Islet precursor cell (in vitro differentiated cells): ENCODE measurements around the gene KCNT1.
A peak's percentile ranks its signal among the peaks of the same experiment; 100 is the strongest.
"Not testable (repeated sequence)": the region's sequence is repeated elsewhere in the genome, so short reads cannot be mapped to it uniquely, and the experiment has no call there.

Experiments
- DNase-seq: peaks from one replicate; pipeline ENCODE4 v3.0.0-alpha.2; 2018

The KCNT1 gene

GRCh38 chr9:135701959-135702721, at the start of gene KCNT1:
TSS of gene KCNT1 (plus strand) at chr9:135702185. CDS start at chr9:135702259, 74 bp downstream.
- peak; percentile 79 for DNase-seq

- DNase-seq = no peak
Observed at GRCh38 chr9:135655317-135655716, 46.7 kb upstream of the KCNT1 start.

GRCh38 chr9:135657416-135657815, 44.6 kb upstream of the KCNT1 start:
- DNase-seq = no peak

DNA sequence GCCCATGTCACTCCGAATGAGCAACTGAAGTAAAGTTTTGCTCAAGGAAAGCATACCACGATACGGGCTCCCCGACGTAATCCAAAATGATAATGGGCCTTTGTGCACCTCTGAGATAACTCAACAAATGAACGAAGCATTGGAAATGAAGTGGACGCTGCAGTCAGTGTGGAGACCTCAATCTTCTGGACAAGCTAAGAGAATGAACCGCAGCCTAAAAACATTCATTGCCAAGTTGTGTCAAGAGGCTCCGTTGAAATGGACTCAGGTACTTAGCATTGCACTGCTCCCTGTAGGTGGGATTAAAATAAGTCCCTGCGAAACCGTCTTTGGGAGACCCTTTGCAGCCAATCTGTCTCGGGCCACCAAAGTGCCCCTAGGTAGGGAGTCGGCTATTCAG, 42.7 kb upstream of the KCNT1 start:
- no peak for DNase-seq

GRCh38 chr9:135660407-135660806, 41.6 kb upstream of the KCNT1 start:
- DNase-seq = no peak

DNA sequence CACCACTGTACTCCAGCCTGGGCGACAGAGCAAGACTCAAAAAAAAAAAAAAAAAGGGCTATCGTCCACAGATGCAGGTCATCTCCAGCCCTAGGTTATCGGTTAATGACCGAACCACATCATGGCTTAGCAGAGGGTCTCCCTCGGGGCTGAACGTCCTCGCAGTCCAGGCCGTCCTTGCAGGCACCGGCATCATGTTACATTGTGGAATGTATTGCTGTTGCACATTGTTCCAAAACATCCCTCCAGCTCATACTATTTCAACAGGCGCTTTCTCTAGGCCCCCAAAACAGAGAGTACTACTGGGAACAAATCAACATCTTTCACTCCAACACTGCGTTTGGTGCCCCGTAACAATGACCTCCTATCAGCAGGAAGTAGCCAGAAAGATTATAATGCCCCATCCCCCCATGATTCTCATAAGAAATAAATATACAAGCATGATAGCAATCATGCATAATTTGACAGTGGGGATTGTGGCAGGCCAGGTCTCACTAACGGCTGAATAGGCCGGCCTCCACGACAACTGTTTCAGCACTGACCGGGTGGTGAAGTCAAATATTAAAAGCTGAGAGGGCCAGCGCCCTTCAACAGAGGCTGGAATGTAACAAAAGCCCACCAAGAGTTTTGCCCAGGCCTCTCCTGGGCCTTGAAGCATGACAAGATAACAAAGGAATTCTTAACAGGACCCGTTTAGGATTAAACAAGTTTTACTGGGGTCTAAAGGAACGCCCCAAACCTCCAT, 40.0 kb upstream of the KCNT1 start:
- DNase-seq = no peak

DNA sequence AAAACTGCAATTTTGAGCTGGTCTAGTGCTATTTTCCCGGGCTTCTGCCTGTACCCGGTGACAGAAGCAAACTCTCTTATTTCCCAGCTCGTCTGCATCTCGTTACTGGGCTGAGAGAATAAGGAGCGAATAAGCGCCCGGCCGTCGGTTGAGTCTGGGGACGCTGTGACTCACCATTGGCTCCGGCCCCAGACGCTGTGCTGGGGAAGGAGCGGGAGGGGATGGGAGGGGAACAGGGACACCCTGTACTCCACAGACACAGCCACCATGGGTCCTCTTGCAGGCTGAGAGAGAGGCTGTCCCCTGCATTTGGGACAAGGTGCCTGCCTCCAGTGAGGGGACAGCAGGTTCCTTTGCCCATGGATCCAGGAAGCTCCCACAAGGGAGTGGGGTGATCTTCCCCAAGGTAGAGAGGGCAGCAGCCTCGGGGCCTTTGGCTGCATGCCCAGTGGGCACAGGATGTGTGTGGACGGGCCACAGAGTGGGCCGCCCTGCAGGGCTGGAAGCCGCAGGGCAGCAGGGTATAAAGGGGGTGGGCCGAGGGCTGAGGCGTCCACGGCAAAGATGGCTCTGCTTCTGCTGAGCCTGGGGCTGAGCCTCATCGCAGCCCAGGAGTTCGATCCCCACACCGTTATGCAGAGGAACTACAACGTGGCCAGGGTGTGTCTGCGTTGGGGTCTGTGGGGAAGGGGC, 39.1 kb upstream of the KCNT1 start, which contains the start of gene LCN9:
TSS of gene LCN9 (plus strand) at position 552 of the 693 bp plus-strand sequence. CDS start at position 565, 13 bp downstream.
- peak; percentile 79 for DNase-seq

DNA sequence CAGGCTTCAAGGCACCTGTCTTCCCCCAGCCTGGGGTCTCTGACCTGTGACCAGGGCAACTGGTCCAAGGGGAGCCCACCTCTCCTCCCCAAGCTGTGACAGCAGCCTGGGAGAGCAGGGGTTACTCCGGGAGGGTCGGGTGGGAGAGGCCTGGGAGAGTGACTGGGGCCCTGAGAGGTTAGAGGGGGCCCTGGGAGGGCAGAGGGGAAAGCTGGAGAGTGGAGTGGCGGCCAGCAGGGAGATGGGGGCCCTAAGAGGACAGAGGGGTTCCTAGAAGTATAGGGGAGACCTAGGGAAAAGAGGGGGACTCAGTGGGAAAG, 38.6 kb upstream of the KCNT1 start:
- DNase-seq = no peak

DNA sequence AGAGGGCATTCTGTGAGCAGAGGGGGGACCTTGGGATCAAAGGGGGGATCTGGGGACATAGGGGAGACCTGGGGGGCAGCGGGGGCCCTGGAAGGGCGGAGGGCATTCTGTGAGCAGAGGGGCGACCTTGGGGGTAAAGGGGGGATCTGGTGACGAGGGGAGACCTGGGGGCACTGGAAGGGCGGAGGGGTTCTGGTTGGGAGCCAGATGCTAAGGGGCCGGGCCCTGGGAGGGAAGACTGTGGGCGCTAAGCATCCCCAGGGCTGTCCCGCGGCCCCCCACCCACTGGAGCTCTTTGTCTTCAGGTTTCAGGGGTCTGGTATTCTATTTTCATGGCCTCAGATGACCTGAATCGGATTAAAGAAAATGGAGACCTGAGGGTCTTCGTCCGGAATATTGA, 38.1 kb upstream of the KCNT1 start:
- DNase-seq = no peak

- no peak for DNase-seq
Observed at GRCh38 chr9:135664266-135664665, 37.7 kb upstream of the KCNT1 start.

DNA sequence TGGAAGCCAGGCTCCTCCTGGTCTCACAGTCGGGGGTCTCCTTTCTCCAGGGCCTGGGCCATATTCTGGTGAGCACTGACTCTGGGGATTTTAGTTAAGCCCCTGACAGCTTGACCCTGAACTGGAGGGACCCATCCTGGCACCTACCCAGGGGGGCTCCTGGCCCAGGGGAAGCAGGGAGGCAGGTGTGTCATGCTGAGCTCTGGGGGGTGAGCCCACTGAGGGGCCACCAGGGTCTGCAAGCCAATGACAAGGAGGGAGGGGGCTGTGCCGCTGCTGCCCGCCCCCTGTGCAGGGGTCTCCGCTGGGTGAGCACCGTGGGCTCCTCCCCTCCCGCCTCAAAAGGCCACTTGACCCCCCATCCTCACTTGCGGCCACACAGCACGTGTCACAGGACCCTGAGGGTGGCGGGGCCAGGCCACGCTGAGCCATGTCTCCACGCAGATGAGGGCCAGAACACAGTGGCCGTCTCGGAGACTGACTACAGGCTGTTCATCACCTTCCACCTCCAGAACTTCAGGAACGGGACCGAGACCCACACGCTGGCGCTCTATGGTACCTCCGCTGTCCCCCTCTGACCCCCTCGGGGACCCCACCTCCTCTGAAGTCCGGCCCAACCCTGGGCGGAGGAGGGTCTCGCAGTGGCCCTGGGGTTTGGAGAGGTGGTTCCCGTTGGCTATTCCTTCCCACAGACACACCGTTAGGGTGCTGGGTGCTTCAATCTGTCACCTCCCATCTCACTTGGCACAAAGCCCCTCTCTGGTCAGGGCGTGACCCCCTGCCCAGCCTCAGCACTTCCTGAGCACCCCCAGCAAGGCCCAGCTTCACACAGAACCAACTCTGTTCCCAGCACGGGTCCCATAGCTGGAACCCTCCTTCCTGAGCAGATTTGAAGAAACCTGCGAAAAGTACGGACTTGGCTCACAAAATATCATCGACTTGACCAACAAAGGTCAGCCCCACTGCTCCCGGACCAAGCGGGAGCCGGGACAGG, 36.9 kb upstream of the KCNT1 start:
- DNase-seq = peak; percentile 52

DNA sequence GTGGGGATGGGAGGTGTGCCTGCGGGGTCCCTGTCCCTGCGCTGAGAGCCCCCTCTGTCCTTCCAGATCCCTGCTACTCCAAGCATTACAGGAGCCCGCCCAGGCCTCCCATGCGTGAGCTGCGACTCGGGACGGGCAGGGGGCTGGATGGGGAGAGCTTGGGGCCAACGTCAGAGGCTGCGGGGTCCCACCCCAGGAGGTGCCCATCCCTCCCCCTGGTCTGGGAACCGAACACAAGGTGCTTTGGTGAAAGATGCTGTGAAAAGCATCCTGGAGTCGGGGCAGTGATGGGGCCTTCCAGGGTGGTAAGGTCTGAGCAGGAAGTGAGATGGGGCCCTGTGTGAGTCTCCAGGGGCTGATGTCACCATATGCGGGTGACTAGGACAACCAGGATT, 36.2 kb upstream of the KCNT1 start:
- DNase-seq = no peak

DNA sequence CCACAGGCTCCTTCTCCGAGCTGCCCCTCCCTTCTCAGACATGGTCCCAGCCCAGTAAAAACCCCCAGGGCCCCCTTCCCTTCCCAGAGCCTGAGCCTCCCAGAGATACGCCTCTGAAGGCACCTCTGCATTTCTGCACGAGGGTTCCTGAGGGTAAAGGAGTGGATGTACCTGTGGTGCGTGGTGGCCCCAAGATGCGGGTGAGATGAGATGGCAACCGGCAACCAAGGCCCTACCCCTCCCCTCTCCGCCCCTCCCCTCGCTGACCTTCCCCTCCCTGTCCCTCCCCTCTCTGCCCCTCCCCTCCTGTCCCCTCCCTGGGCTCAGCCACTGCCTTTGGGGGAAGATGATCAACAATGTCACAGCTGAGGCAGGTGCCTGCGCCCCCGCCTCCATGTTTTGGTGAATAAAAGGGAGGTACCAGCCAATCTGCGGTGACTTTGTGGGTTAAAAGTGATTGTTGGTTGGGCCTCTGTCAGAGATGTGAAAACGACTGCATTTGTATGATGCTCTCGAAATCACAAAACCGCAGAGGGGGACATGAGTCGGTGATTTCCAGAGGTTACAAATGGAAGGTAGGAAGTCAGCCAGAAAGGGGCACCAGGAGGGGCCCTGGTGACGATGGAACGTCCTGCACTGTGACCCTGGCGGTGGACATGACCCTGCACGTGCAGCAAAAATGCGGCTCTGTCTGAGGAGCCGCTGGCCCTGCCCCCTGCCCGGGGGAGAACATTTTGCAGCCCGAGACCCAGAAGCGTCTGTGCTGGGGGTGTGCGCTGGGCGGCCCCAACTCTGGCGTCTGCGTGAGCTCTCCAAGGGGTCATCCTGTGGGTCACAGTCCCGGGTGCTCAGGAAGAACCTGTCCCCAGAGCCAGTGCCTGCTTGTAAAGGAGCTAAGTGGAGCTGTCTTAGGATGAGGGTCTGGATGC, 35.2 kb upstream of the KCNT1 start:
- no peak for DNase-seq

DNA sequence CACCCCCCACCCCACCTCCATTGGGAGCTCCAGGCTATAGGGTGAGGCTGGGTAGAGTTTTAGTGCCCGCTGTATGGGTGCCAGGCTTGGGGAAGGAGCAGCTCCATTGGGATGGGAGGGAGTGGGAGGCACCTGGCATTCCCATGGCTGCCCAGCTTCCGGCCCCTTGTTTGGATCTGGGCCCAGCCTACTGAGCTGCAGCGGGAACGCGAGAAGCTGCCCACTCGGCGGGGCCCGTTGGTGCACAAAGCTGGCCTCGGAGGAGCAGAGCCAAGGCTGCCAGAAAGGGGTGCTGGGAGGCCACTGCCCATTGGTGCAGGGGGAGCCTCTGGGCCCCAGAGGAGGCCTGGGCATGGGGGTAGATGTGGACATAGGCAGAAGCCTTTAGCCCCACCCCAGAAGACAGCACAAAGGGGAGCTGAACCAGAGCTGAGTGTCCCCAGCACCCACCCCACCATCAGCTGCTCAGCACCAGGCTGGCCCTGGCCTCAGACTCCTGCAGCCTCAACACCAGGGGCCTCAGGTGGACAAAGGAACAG, 34.5 kb upstream of the KCNT1 start:
- no peak for DNase-seq

- DNase-seq = not testable (repeated sequence)
Observed at GRCh38 chr9:135669018-135669417, 33.0 kb upstream of the KCNT1 start.

DNA sequence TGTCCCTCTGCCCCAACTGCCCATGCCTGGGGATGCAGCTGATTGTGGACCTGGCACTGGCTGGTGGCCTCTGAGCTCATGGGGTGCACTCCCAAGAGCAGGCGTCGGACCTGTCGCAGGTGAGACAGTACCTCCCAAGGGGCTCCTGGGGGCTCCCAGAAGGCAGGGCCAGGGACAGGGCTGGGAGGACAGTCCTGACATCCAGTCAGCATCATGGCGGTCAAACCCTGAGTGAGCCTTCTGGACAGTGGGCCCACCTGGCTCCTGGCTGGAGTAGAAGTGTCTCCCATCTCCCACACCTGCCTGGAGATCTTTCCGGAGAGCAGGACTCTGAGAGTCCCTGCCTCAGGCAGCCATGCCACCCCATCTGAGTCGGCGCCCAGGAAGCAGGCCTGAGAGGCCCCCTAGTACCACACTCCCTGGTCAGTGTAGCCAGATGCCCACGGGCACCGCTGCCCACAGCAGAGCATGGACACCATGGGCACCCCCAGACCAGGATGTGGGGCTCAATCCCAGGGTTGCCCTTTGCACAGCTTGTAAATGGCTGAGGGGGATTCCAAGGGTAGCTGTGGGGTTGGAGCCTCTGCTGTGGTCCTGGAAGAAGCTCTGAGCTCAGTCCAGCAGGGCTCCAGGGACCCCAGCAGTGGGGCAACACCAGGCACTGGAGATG, 32.2 kb upstream of the KCNT1 start:
- DNase-seq = no peak

- DNase-seq = no peak
Observed at GRCh38 chr9:135670721-135671590, 31.0 kb upstream of the KCNT1 start.

- no peak for DNase-seq
Observed at GRCh38 chr9:135671591-135672041, 30.4 kb upstream of the KCNT1 start.

GRCh38 chr9:135672786-135673185, 29.2 kb upstream of the KCNT1 start:
- DNase-seq = not testable (repeated sequence)
